Hypothalamus (tissue), 51 donors: Measurements from ENCODE around the gene ABHD6.
A peak's percentile ranks its signal among the peaks of the same experiment; 100 is the strongest.

ENCODE experiments used
- DNase-seq, 51 donors: peaks; one replicate each; lab custom pipeline; 2025; lab: John Stamatoyannopoulos, UW

Gene ABHD6

GRCh38 chr3:58307639-58308215 is 70.1 kb downstream of the ABHD6 start:
- no peak for DNase-seq

GRCh38 chr3:58308728-58309127 is 71.1 kb downstream of the ABHD6 start:
- DNase-seq = no peak

GRCh38 chr3:58317811-58318210 is 80.2 kb downstream of the ABHD6 start:
- DNase-seq = no peak

GRCh38 chr3:58321791-58322190 is 84.2 kb downstream of the ABHD6 start:
- no peak for DNase-seq

GRCh38 chr3:58322793-58323192 is 85.2 kb downstream of the ABHD6 start:
- DNase-seq = no peak

DNA sequence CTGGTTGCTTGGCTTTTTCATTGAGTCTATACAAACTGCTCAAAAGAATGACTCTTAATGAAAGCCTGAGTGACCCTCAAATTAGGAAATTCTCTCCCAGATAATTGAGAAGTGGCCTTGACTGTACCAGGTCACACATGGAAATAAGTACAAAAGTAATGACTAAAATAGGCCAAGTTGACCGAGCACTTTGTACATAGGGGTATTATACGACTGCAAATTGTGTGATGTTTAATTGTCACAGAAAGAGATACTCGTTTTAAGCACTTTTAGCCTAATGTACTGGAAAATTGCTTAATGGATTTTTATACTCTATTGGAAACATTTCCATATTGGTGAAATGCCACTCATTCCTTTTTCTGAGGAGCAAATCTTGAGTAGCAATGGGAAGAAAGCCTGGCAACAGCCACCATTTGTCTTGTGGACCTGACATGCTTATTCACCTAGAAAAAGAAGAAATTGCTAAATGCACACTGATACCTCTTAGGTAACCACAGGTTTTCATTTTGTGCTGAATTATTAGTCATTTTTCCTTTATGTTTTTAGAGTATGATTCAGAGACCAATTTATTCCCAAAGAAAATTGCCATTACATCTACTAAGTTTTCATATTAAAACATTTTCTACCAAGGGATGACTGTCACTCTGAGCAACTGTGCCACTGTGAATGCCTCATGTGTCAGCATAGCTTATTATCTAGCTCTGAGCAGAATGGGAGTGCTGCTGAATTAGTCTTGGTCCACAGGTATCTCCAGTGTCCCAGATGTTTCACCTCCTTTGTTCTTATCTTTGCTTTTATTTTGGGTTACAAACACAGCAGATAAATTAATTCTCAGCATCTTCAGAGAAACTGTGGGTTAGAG is 86.2 kb downstream of the ABHD6 start:
- DNase-seq = peak in 1 of 51 donors; percentile 29

- DNase-seq = no peak
Measured at GRCh38 chr3:58324391-58325390, 87.1 kb downstream of the ABHD6 start.

GRCh38 chr3:58325525-58325992 is 88.0 kb downstream of the ABHD6 start:
- no peak for DNase-seq

DNA sequence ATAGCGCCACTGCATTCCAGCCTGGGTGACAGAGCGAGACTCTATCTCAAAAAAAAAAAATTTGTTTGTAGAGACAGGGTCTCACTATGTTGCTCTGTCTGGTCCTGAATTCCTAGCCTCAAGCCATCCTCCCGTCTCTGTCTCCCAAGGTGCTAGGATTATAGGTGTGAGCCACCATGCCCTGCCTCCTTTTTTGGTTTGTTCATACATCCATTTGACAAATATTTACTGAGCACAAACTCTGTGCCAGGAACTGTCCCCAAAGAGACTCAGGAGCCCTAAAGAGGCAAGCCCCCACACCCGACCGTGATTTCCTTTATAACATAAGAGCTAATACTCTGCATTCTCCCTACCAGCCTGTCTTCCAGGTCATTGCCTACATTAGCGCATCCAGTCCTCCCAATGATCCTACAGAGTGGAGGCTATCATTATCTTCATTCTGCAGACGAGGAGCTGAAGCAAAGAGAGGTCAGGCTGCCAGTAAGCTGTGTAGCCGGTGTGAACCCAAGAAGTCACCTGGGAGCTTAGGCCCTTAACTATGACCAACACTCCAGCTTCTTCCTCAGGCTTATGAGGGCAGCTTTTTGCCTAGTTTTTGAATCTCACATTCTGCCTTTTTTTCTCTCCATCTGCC is 88.8 kb downstream of the ABHD6 start:
- no peak for DNase-seq

DNA sequence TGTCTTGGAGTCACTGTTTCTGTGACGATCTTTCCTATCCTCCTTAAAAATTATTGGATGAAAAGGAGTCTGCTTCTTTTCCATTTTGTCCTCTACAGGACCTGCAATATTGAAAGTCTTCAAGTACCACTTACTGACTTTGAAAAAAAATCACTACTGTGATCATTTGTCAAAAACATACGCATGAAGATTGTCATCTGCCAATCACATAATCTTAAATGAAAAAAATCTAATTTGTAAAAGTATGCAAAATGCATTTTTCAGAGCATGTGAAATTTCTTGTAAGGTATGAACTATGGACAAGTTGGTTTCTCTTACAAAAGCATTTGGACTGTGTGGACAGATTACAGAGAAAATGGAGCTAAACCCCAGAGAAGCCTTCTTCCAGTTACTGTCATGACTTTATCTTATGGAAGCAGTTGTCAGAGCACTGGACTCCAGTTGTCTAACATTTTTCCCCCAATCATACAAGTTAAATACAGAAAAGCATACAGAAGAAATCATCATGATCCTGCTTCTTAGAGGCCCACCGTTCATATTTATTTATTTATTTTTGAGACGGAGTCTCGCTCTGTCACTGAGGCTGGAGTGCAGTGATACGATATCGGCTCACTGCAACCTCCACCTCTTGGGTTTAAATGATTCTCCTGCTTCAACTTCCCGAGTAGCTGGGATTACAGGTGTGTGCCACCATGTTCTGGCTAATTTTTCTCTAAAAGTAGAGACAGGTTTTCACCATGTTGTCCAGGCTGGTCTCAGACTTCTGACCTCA is 91.7 kb downstream of the ABHD6 start:
- no peak for DNase-seq

GRCh38 chr3:58329922-58330413 is 92.4 kb downstream of the ABHD6 start:
- no peak for DNase-seq

- no peak for DNase-seq
Measured at GRCh38 chr3:58331593-58332152, 94.1 kb downstream of the ABHD6 start.

DNA sequence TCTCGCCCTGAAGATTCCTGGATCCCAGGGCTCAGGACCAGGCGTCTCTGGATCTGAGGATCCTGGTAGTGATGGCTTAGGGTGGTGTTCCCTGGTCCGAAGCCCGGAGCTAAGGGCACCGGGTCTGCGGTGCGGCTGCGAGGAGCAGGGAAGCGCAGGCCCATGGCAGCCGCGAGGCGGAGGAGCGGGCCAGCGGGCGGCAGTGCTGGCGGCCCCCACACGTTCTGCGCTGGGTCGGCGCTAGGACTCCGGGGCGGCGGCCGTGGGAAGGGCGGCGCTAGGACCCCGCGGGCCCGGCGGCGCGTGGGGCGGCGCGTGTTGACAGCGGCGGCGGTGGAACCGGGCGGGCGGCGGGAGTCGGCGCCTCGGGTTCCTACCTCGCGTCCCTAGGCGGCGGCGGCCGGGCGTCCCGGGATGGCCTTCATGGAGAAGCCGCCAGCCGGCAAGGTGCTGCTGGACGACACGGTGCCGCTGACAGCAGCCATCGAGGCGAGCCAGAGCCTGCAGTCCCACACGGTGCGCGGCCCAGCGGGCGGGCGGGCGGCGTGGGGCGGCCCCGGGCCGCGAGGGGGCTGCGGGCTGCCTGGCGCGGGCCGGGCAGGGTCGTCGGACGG is 95.1 kb downstream of the ABHD6 start, which contains the start of gene PXK:
Gene PXK (plus strand): TSS at position 318 of the 614 bp plus-strand sequence. CDS start 97 bp downstream, at position 415.
- peak; percentile 7 to 92 (median 74) for DNase-seq

GRCh38 chr3:58333206-58334012 is 95.8 kb downstream of the ABHD6 start:
- DNase-seq = peak in 28 of 51 donors; percentile 7 to 61 (median 32)

GRCh38 chr3:58334013-58334321 is 96.4 kb downstream of the ABHD6 start:
- DNase-seq = peak in 9 of 51 donors; percentile 5 to 77 (median 25)

DNA sequence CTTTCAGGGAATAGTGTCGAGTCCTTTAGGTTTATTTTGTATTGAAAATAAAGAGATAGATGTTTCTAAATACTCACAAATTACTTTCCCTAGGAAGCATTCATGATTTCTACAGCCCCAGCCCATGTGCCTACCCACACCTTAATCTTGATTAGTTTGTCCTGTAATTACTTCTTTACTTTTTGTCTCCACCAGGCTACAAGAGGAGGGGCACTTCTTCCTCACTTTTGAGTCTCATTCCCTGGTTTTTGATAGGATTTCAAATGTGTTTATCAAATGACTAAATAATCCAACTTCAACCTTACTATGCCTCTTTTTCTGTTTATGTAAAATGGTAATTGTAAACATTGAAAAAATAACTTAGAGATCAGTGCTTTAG is 96.9 kb downstream of the ABHD6 start:
- DNase-seq = no peak

DNA sequence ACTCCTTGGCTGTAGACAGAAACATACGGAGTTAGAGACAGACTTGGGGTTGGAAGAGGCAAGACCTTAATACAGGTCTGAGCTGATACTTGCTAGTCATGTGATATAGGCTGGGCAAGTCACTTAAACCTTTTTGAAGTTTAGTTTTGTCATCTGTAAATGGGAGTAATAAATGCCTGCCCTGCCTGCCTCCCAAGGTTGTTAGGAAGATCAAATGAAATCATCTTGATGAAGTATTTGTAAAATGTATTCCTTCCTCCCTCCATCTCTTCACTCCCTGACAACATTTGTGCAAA is 98.0 kb downstream of the ABHD6 start:
- no peak for DNase-seq
